Measurements from ENCODE around the gene WDR33. TPM values are rescaled to one million over a fixed set of nuclear protein-coding genes. Genes with fewer than 3 reads are reported as not detected.

The WDR33 gene
- total RNA-seq, 2 donors from 2014 or later: 25.4 to 41.9 TPM

- intact Hi-C loops (cut with DNase I): no loop called here
- H3K4me3 ChIP-seq: no peak overlapping the region
- no peaks in the 10 kb centered on the region for H3K9me3 ChIP-seq
- no peaks in the 10 kb centered on the region for H3K4me1 ChIP-seq (replicated peaks)
- H3K27ac ChIP-seq: no peak overlapping the region
- peaks cover 0 to 12% of the 10 kb centered on the region in 2 donors for H3K36me3 ChIP-seq
- 79% methylated on average over 3 of the region's 3 CpGs for WGBS
- TF ChIP-seq POLR2AphosphoS5 (IDR thresholded peaks at IDR 0.05) (no peak), CTCF (IDR thresholded peaks at IDR 0.05) (no peak), POLR2A (IDR thresholded peaks at IDR 0.05) (no peak)
- H3K27me3 ChIP-seq (replicated peaks; ENCODE audit: insufficient read depth): no peaks in the 10 kb centered on the region
- no peak for DNase-seq (ENCODE audit: low spot score)
These were observed 88.2 kb downstream of the WDR33 start for GRCh38 chr2:127722807-127723206.

- Histone ChIP-seq H3K27ac (no peak overlapping the region), H3K4me3 (no peak overlapping the region), H3K27me3 (replicated peaks; ENCODE audit: insufficient read depth) (no peaks in the 10 kb centered on the region), H3K9me3 (no peaks in the 10 kb centered on the region), H3K4me1 (replicated peaks) (no peaks in the 10 kb centered on the region), H3K36me3 (peaks cover 0 to 12% of the 10 kb centered on the region in 2 donors)
- intact Hi-C loops (cut with DNase I): no loop called here
- TF ChIP-seq CTCF (IDR thresholded peaks at IDR 0.05): no peak
- TF ChIP-seq POLR2A (IDR thresholded peaks at IDR 0.05): no peak
- no peak for TF ChIP-seq POLR2AphosphoS5 (IDR thresholded peaks at IDR 0.05)
- 93% methylated on average over 2 of the region's 2 CpGs for WGBS
- no peak for DNase-seq (ENCODE audit: low spot score)
These were observed 89.0 kb downstream of the WDR33 start for GRCh38 chr2:127721978-127722355.

- no peak for DNase-seq (ENCODE audit: low spot score)
- WGBS: 91% methylated on average over 6 of the region's 6 CpGs
- Histone ChIP-seq H3K27ac (no peak overlapping the region), H3K36me3 (peaks cover 0 to 12% of the 10 kb centered on the region in 2 donors), H3K9me3 (no peaks in the 10 kb centered on the region), H3K4me3 (no peak overlapping the region), H3K4me1 (replicated peaks) (no peaks in the 10 kb centered on the region), H3K27me3 (replicated peaks; ENCODE audit: insufficient read depth) (no peaks in the 10 kb centered on the region)
- no peak for TF ChIP-seq POLR2AphosphoS5 (IDR thresholded peaks at IDR 0.05)
- TF ChIP-seq CTCF (IDR thresholded peaks at IDR 0.05): no peak
- TF ChIP-seq POLR2A (IDR thresholded peaks at IDR 0.05): no peak
- intact Hi-C loops (cut with DNase I): no loop called here
These were observed 89.5 kb downstream of the WDR33 start for GRCh38 chr2:127721311-127721977.

- Histone ChIP-seq H3K27me3 (replicated peaks; ENCODE audit: insufficient read depth) (no peaks in the 10 kb centered on the region), H3K27ac (no peak overlapping the region), H3K9me3 (no peaks in the 10 kb centered on the region), H3K36me3 (peaks cover 0 to 12% of the 10 kb centered on the region in 2 donors), H3K4me1 (replicated peaks) (no peaks in the 10 kb centered on the region), H3K4me3 (no peak overlapping the region)
- no peak for DNase-seq (ENCODE audit: low spot score)
- WGBS: 97% methylated on average over 13 of the region's 13 CpGs
- intact Hi-C loops (cut with DNase I): no loop called here
- TF ChIP-seq CTCF (IDR thresholded peaks at IDR 0.05) (no peak), POLR2AphosphoS5 (IDR thresholded peaks at IDR 0.05) (no peak), POLR2A (IDR thresholded peaks at IDR 0.05) (no peak)
These were observed 91.4 kb downstream of the WDR33 start for GRCh38 chr2:127719301-127720218.
